ENCODE measurements around the gene MAGI1. TPM values are rescaled to one million over a fixed set of nuclear protein-coding genes. Genes with fewer than 3 reads are reported as not detected.

MAGI1 gene
- polyA plus RNA-seq, 1 experiment: 14.2 TPM

- TF ChIP-seq CTCF (IDR thresholded peaks at IDR 0.05; ENCODE audit: low read depth, low read length): peak; percentile 78
- H3K4me3 ChIP-seq (ENCODE audit: low read depth, low read length): no peak overlapping the region
- CTCF ChIA-PET: interaction anchor here (0.5 to 7.3 kb wide), 44 partner anchors 9 to 1233 kb away, joined by 3 to 111 read pairs (median 4); no protein-coding TSS in a partner anchor
Measured at GRCh38 chr3:65751123-65751700, 287.5 kb downstream of the MAGI1 start.

GRCh38 chr3:65749066-65749465, 289.7 kb downstream of the MAGI1 start:
- ChIA-PET CTCF (interaction anchor here (0.6 to 7.3 kb wide), 6 partner anchors 9 to 490 kb away, joined by 3 to 111 read pairs (median 4); no protein-coding TSS in a partner anchor), POLR2A (no interaction called here)
- Histone ChIP-seq H3K27me3 (ENCODE audit: control insufficient read depth, insufficient read depth, low read length) (no peaks in the 10 kb centered on the region), H3K9me3 (ENCODE audit: control insufficient read depth, insufficient read depth, low read length) (no peaks in the 10 kb centered on the region), H3K4me3 (ENCODE audit: low read depth, low read length) (no peak overlapping the region), H3K27ac (ENCODE audit: low read depth, low read length) (no peak overlapping the region)
- no peak for TF ChIP-seq CTCF (IDR thresholded peaks at IDR 0.05; ENCODE audit: low read depth, low read length)
- DNase-seq (ENCODE audit: low read depth, low spot score): no peak

More at GRCh38 chr3:65751123-65751700, 287.5 kb downstream of the MAGI1 start:
- POLR2A ChIA-PET: no interaction called here
- DNase-seq (ENCODE audit: low read depth, low spot score): no peak
- Histone ChIP-seq H3K27ac (ENCODE audit: low read depth, low read length) (no peak overlapping the region), H3K9me3 (ENCODE audit: control insufficient read depth, insufficient read depth, low read length) (no peaks in the 10 kb centered on the region), H3K27me3 (ENCODE audit: control insufficient read depth, insufficient read depth, low read length) (no peaks in the 10 kb centered on the region)

GRCh38 chr3:65748326-65748725, 290.4 kb downstream of the MAGI1 start:
- Histone ChIP-seq H3K4me3 (ENCODE audit: low read depth, low read length) (no peak overlapping the region), H3K27ac (ENCODE audit: low read depth, low read length) (no peak overlapping the region), H3K27me3 (ENCODE audit: control insufficient read depth, insufficient read depth, low read length) (no peaks in the 10 kb centered on the region), H3K9me3 (ENCODE audit: control insufficient read depth, insufficient read depth, low read length) (no peaks in the 10 kb centered on the region)
- POLR2A ChIA-PET: no interaction called here
- DNase-seq (ENCODE audit: low read depth, low spot score): no peak
- no peak for TF ChIP-seq CTCF (IDR thresholded peaks at IDR 0.05; ENCODE audit: low read depth, low read length)
- CTCF ChIA-PET: interaction anchor here (0.9 to 7.3 kb wide), 4 partner anchors 16 to 323 kb away, joined by 3 to 111 read pairs (median 18); no protein-coding TSS in a partner anchor

GRCh38 chr3:65746848-65747247, 291.9 kb downstream of the MAGI1 start:
- H3K4me3 ChIP-seq (ENCODE audit: low read depth, low read length): no peak overlapping the region
- ChIA-PET CTCF (interaction anchor here (0.6 to 7.3 kb wide), 2 partner anchors 308 to 1217 kb away, joined by 10 to 111 read pairs; no protein-coding TSS in a partner anchor), POLR2A (no interaction called here)
- no peak for DNase-seq (ENCODE audit: low read depth, low spot score)
- no peaks in the 10 kb centered on the region for H3K27me3 ChIP-seq (ENCODE audit: control insufficient read depth, insufficient read depth, low read length)
- no peak overlapping the region for H3K27ac ChIP-seq (ENCODE audit: low read depth, low read length)
- no peak for TF ChIP-seq CTCF (IDR thresholded peaks at IDR 0.05; ENCODE audit: low read depth, low read length)
- no peaks in the 10 kb centered on the region for H3K9me3 ChIP-seq (ENCODE audit: control insufficient read depth, insufficient read depth, low read length)

- Histone ChIP-seq H3K9me3 (ENCODE audit: control insufficient read depth, insufficient read depth, low read length) (no peaks in the 10 kb centered on the region), H3K4me3 (ENCODE audit: low read depth, low read length) (no peak overlapping the region), H3K27me3 (ENCODE audit: control insufficient read depth, insufficient read depth, low read length) (no peaks in the 10 kb centered on the region), H3K27ac (ENCODE audit: low read depth, low read length) (no peak overlapping the region)
- DNase-seq (ENCODE audit: low read depth, low spot score): no peak
- TF ChIP-seq CTCF (IDR thresholded peaks at IDR 0.05; ENCODE audit: low read depth, low read length): no peak
- POLR2A ChIA-PET: no interaction called here
- CTCF ChIA-PET: no interaction called here
Measured at GRCh38 chr3:65745306-65745705, 293.4 kb downstream of the MAGI1 start.
